Measurements from ENCODE around the gene SRPK3.
"Not testable (repeated sequence)": the region's sequence is repeated elsewhere in the genome, so short reads cannot be mapped to it uniquely, and the experiment has no call there.

SRPK3 gene

GRCh38 chrX:153746359-153746758, 34.5 kb upstream of the SRPK3 start:
- DNase-seq (ENCODE audit: low spot score) = no peak

- DNase-seq (ENCODE audit: low spot score) = not testable (repeated sequence)
Observed at GRCh38 chrX:153746991-153747390, 33.9 kb upstream of the SRPK3 start.

GRCh38 chrX:153749017-153749416, 31.8 kb upstream of the SRPK3 start:
- not testable (repeated sequence) for DNase-seq (ENCODE audit: low spot score)

DNA sequence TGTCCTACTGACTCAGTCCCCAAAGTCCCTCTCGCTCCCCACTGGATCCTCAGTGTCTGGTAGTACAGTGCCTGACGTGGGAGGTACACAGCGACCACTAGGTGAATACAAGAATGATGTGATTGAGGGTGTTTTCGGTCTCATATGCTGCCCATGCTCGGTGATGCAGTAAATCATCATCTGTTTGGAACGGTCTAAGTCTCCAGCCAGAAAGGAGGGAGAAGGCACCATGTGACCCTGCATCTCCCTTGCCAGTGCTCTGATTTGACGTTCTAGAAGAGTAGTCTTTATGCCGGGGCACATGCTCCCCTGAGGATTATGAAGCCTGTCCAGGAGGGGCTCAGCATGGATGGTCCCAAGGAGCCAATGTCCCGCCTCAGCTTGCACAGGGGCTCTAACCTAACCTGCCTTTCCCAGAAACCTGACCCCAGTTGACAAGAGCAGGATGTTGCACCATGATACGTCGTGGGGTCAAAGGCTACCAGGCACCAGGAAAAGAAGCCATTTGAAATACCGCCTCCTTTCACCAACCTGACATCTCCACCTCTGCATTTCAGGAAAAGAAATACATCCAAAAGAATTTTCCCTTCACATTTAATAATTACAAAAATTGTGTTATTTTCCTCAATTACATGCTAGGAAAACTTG, 30.6 kb upstream of the SRPK3 start:
- no peak for DNase-seq (ENCODE audit: low spot score)

- no peak for DNase-seq (ENCODE audit: low spot score)
Observed at GRCh38 chrX:153755136-153755535, 25.7 kb upstream of the SRPK3 start.

DNA sequence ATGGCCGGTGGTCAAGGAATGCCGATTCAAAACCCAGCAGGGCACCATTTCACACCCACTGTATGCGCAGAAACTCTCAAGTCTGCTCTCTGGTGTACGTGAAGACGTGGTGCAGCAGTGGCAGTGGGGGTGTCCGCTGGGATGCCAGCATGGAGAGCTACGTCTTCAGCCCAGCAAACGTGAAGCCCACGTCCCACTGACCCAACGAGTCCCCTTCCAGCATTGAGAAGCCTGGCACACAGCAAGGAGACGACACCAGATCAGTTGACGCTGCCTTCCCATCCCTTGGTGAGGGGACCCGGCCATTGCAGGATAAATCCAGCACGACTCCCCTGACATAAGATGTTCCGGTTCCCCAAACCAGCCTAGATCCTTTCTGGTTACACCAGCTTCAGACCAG, 19.0 kb upstream of the SRPK3 start:
- DNase-seq (ENCODE audit: low spot score) = no peak

- no peak for DNase-seq (ENCODE audit: low spot score)
Observed at GRCh38 chrX:153762626-153763173, 18.1 kb upstream of the SRPK3 start.

DNA sequence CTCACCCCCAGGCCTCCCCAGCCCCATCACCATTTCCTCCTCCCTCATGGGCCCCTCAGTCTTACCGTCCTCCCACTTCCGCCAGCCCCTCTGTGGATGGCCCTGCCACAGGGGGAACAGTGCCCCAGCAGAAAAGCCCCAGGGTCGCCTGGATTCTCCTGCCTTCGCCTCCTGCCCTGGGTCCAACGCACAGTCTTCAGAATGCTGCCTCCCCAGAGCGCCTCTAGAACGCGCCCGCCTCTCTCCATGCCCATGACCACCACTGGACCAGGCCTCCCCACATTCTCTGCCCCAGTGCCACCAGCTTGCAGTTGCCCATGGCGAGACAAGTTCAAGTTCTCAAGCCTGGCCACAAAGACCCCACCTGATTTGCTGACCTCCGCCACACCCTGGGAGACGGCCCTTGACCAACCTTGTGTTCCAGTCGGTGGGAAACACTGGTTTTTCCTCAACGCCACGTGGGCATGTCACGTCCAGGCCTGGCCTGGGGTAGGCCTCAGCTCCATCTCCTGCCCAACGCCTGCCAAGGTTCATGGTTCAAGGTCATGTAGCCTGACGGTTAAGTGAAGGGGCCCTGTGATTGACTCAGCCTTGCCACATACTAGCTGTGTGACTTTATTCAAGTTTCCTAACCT, 17.4 kb upstream of the SRPK3 start:
- no peak for DNase-seq (ENCODE audit: low spot score)

- peak; percentile 79 for DNase-seq (ENCODE audit: low spot score)
Observed at GRCh38 chrX:153763989-153764755, 16.7 kb upstream of the SRPK3 start, which contains the start of gene PLXNB3. PLXNB3 (plus strand) TSS chrX:153764249; CDS start chrX:153765536, 1,287 bp downstream.

- no peak for DNase-seq (ENCODE audit: low spot score)
Observed at GRCh38 chrX:153764786-153765137, 16.1 kb upstream of the SRPK3 start.

DNA sequence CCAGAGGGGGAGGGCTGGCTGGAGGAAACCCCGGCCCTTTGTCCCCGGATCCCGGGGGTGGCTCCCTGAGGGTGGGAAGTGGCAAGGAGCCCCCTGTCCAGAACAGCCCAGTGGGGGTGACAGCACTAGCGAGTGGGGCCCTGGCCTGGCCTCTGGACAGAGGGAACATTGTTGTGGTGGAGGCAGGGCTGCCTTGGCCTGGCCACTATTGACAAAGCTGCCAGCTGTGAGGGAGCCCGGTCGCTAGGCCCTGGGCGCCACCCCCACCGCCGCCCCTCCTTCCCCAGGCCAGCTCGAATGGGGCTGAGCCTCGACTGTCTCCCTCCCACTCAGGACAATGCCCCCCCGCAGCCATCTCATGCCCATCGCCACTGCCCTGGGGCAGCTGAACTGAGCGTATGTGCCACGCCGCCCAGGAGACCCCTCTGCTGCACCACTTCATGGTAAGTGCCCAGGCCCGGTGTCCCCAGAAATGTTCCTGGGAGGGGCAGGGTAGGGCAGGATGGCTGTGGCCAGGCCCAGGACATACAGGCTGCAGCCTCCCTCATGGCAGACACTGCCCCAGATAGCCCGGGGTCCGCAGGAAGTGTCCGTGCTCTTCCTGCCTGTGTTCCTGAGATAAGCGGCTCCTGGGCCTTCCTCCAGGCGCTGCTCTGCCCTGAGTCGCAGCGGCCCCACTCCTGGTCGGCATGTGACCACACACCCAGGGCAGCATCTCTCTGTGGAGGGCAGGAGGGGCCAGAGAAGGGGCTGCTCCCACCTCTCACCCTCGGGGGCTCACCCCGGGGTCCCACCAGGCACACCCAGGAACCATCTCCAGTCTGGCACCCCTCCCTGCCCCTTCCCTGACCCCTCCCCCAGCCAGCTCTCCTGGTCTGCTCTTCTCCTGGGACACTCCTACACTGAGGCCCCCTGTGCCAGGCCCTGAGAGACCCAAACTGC, 15.4 kb upstream of the SRPK3 start:
- peak; percentile 45 for DNase-seq (ENCODE audit: low spot score)

- peak; percentile 80 for DNase-seq (ENCODE audit: low spot score)
Observed at GRCh38 chrX:153766098-153766817, 14.6 kb upstream of the SRPK3 start.

DNA sequence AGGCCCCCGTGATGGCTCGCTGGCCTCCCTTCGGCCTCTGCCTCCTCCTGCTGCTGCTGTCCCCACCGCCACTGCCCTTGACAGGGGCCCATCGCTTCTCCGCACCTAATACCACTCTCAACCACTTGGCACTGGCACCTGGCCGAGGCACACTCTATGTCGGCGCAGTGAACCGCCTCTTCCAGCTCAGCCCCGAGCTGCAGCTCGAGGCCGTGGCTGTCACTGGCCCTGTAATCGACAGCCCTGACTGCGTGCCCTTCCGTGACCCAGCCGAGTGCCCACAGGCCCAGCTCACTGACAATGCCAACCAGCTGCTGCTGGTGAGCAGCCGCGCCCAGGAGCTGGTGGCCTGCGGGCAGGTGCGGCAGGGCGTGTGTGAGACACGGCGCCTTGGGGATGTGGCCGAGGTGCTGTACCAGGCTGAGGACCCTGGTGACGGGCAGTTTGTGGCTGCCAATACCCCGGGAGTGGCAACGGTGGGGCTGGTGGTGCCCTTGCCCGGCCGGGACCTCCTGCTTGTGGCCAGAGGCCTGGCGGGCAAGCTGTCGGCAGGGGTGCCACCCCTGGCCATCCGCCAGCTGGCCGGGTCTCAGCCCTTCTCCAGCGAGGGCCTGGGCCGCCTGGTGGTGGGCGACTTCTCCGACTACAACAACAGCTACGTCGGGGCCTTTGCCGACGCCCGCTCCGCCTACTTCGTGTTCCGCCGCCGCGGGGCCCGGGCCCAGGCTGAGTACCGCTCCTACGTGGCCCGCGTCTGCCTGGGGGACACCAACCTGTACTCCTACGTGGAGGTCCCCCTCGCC, 13.8 kb upstream of the SRPK3 start:
- no peak for DNase-seq (ENCODE audit: low spot score)

GRCh38 chrX:153767674-153768055, 13.2 kb upstream of the SRPK3 start:
- no peak for DNase-seq (ENCODE audit: low spot score)

DNA sequence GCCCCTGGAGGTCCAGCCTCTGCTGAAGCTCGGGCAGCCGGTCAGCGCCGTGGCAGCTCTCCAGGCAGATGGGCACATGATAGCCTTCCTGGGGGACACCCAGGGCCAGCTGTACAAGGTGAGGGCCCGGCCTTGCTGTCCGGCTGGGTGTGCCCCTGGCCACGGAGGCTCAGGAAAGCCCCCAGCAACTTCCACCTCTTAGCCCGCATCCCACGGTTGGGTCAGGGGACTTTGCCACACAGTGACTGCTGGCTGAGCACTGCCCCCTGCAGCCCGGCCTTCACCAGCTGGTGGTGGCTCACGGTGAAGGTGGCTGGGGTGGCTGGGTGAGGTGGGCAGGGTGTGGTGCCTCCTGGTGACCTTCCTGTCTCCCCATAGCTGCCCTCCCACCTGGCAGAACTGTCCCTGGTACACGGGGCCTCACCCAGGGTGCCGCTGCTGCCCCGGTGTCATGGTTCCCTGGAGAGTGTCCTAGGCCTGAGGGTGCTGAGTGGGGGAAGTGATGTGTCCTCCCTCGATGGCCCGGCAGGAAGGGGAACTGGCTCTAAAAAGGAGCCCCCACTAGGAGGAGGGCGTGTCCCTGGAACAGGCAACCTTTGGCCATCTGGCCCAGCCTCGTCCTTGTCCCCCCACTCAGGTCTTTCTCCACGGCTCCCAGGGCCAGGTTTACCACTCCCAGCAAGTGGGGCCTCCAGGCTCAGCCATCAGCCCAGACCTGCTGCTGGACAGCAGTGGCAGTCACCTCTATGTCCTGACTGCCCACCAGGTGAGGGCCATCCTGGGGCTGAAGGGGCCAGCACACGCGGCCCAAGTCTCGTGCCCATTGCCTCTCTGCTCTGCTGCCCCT, 12.3 kb upstream of the SRPK3 start:
- DNase-seq (ENCODE audit: low spot score) = no peak

GRCh38 chrX:153769158-153769864, 11.5 kb upstream of the SRPK3 start:
- no peak for DNase-seq (ENCODE audit: low spot score)

- no peak for DNase-seq (ENCODE audit: low spot score)
Observed at GRCh38 chrX:153769865-153770600, 10.8 kb upstream of the SRPK3 start.

Data from RKO (cell line).